ENCODE results near the gene RHBDL3.
A peak's percentile ranks its signal among the peaks of the same experiment; 100 is the strongest.

Gene RHBDL3

GRCh38 chr17:32266389-32267301 lies 1.0 kb downstream of the RHBDL3 start:
- no peak for DNase-seq

GRCh38 chr17:32267690-32268205 lies 2.1 kb downstream of the RHBDL3 start:
- no peak for DNase-seq

- no peak for DNase-seq
These were observed 3.2 kb downstream of the RHBDL3 start for GRCh38 chr17:32268734-32269288.

- DNase-seq: no peak
These were observed 3.7 kb downstream of the RHBDL3 start for GRCh38 chr17:32269377-32269776.

GRCh38 chr17:32271844-32272243 lies 6.2 kb downstream of the RHBDL3 start:
- DNase-seq: no peak

GRCh38 chr17:32274101-32274500 lies 8.5 kb downstream of the RHBDL3 start:
- DNase-seq: no peak

- no peak for DNase-seq
These were observed 9.0 kb downstream of the RHBDL3 start for GRCh38 chr17:32274643-32275042.

- DNase-seq: peak; percentile 95
These were observed 9.7 kb downstream of the RHBDL3 start for GRCh38 chr17:32275060-32276042.

GRCh38 chr17:32276171-32276601 lies 10.6 kb downstream of the RHBDL3 start:
- no peak for DNase-seq

GRCh38 chr17:32277284-32277683 lies 11.7 kb downstream of the RHBDL3 start:
- DNase-seq: peak; percentile 46

GRCh38 chr17:32278815-32279214 lies 13.2 kb downstream of the RHBDL3 start:
- no peak for DNase-seq

GRCh38 chr17:32279891-32280716 lies 14.5 kb downstream of the RHBDL3 start:
- DNase-seq: no peak

GRCh38 chr17:32281011-32281451 lies 15.4 kb downstream of the RHBDL3 start:
- DNase-seq: no peak

GRCh38 chr17:32283745-32284201 lies 18.1 kb downstream of the RHBDL3 start:
- DNase-seq: peak; percentile 41

GRCh38 chr17:32285306-32285705 lies 19.7 kb downstream of the RHBDL3 start:
- DNase-seq: no peak

- DNase-seq: no peak
These were observed 20.3 kb downstream of the RHBDL3 start for GRCh38 chr17:32285746-32286517.

GRCh38 chr17:32286518-32286900 lies 20.9 kb downstream of the RHBDL3 start:
- no peak for DNase-seq

- DNase-seq: no peak
These were observed 22.3 kb downstream of the RHBDL3 start for GRCh38 chr17:32287804-32288511.

- DNase-seq: no peak
These were observed 23.0 kb downstream of the RHBDL3 start for GRCh38 chr17:32288615-32289014.

GRCh38 chr17:32289471-32290070 lies 23.9 kb downstream of the RHBDL3 start:
- no peak for DNase-seq

Measured in fibroblast of skin of scalp (primary cell).